Hepatocyte (in vitro differentiated cells): ENCODE measurements around the gene HHATL. TPM values are rescaled to one million over a fixed set of nuclear protein-coding genes. Genes with fewer than 3 reads are reported as not detected.

Experiments used
- DNase-seq: peaks from one replicate; pipeline ENCODE4 v3.0.0-alpha.2; 2016; ENCODE audit warnings: low spot score
- H2AFZ ChIP-seq: fragments of 200-600 bp; sonication (generic); 2 replicates; pipeline ENCODE4 v1.6.0; 2016; ENCODE audit warnings: antibody characterized with exemption, mild to moderate bottlenecking
- H3K27ac ChIP-seq: fragments of 200-600 bp; sonication (generic); 2 replicates; pipeline ENCODE4 v1.5.1; 2016; ENCODE audit warnings: mild to moderate bottlenecking
- H3K27me3 ChIP-seq: fragments of 200-600 bp; sonication (generic); 2 replicates; pipeline ENCODE4 v1.6.1; 2016
- H3K36me3 ChIP-seq: fragments of 200-600 bp; sonication (generic); replicated peaks from 2 replicates; pipeline ENCODE4 v1.5.1; 2016; ENCODE audit warnings: low read depth; ENCODE audit not compliant: insufficient read depth
- H3K4me1 ChIP-seq: fragments of 200-600 bp; sonication (generic); 2 replicates; pipeline ENCODE4 v1.5.1; 2016; ENCODE audit warnings: mild to moderate bottlenecking, moderate library complexity; ENCODE audit not compliant: insufficient read depth
- H3K4me2 ChIP-seq: fragments of 200-600 bp; sonication (generic); 2 replicates; pipeline ENCODE4 v1.6.0; 2016
- H3K4me3 ChIP-seq: fragments of 200-600 bp; sonication (generic); 2 replicates; pipeline ENCODE4 v1.5.1; 2016; ENCODE audit warnings: mild to moderate bottlenecking
- H3K79me2 ChIP-seq: fragments of 200-600 bp; sonication (generic); 2 replicates; pipeline ENCODE4 v1.6.0; 2017; ENCODE audit warnings: mild to moderate bottlenecking
- H3K9me2 ChIP-seq: fragments of 200-600 bp; sonication (generic); replicated peaks from 2 replicates; pipeline ENCODE4 v1.6.0; 2017; ENCODE audit warnings: mild to moderate bottlenecking; ENCODE audit not compliant: insufficient read depth
- H3K9me3 ChIP-seq: fragments of 200-600 bp; sonication (generic); 2 replicates; pipeline ENCODE4 v1.5.1; 2016; ENCODE audit warnings: low read depth, mild to moderate bottlenecking
- H4K20me1 ChIP-seq: fragments of 200-600 bp; sonication (generic); 2 replicates; pipeline ENCODE4 v1.6.0; 2016; ENCODE audit warnings: mild to moderate bottlenecking; ENCODE audit not compliant: insufficient read depth, poor library complexity, severe bottlenecking
- CTCF ChIP-seq: fragments of 200-600 bp; sonication (generic); IDR thresholded peaks from 2 replicates; pipeline ENCODE4 v1.5.1; 2016; ENCODE audit warnings: antibody characterized with exemption, mild to moderate bottlenecking; ENCODE audit not compliant: poor library complexity
- EZH2 ChIP-seq: fragments of 200-600 bp; sonication (generic); IDR thresholded peaks from 2 replicates; pipeline ENCODE4 v1.6.1; 2016; ENCODE audit warnings: antibody characterized with exemption, mild to moderate bottlenecking, borderline replicate concordance
- EZH2phosphoT487 ChIP-seq: fragments of 200-600 bp; sonication (generic); IDR thresholded peaks from one replicate; pipeline ENCODE4 v1.6.1; 2018; ENCODE audit warnings: antibody characterized with exemption, mild to moderate bottlenecking, low read depth, moderate library complexity; ENCODE audit not compliant: unreplicated experiment, severe bottlenecking
- WGBS: methylation state at CpG from one replicate; pipeline ENCODE4 v1.1.6; 2016; ENCODE audit warnings: low lambda C conversion rate; ENCODE audit errors: missing lambda C conversion rate; 5-methylcytosine and 5-hydroxymethylcytosine counted together
- polyA plus RNA-seq: library from polyadenylated mRNA; unstranded; fragments of >200 nt; fragmentation: Nextera tagmentation; extraction: Ambion mirVana; gene quantifications from 2 replicates; pipeline ENCODE4 v1.2.1, GENCODE V29; 2016
- total RNA-seq: library from RNA; depleted of rRNA; stranded (reverse); fragments of >200 nt; gene quantifications from 2 replicates; pipeline ENCODE4 v1.2.3, GENCODE V29; 2014

HHATL gene
- total and polyA plus RNA-seq, 2 experiments from 2014 or later: not detected

- H2AFZ ChIP-seq: no peak overlapping the region
- no peak for DNase-seq
- H3K27me3 ChIP-seq: no peaks in the 10 kb centered on the region
- WGBS: 44% methylated on average over 2 of the region's 2 CpGs
- no peak overlapping the region for H3K4me2 ChIP-seq
- H3K79me2 ChIP-seq: no peaks in the 10 kb centered on the region
- no peaks in the 10 kb centered on the region for H3K9me2 ChIP-seq
- TF ChIP-seq CTCF: no peak
- no peak for TF ChIP-seq EZH2
- no peak for TF ChIP-seq EZH2phosphoT487
- no peak overlapping the region for H3K4me3 ChIP-seq
- no peaks in the 10 kb centered on the region for H3K9me3 ChIP-seq
- H4K20me1 ChIP-seq: no peaks in the 10 kb centered on the region
- H3K36me3 ChIP-seq: no peaks in the 10 kb centered on the region
- H3K27ac ChIP-seq: no peak overlapping the region
- no peaks in the 10 kb centered on the region for H3K4me1 ChIP-seq
Observed at GRCh38 chr3:42713747-42714146, 11.1 kb upstream of the HHATL start.

- no peaks in the 10 kb centered on the region for H3K27me3 ChIP-seq
- no peaks in the 10 kb centered on the region for H3K36me3 ChIP-seq
- no peak overlapping the region for H3K4me2 ChIP-seq
- H3K4me1 ChIP-seq: no peaks in the 10 kb centered on the region
- H3K9me3 ChIP-seq: no peaks in the 10 kb centered on the region
- TF ChIP-seq CTCF (no peak), EZH2 (no peak), EZH2phosphoT487 (no peak)
- WGBS: 82% methylated on average over 5 of the region's 5 CpGs
- H3K27ac ChIP-seq: no peak overlapping the region
- no peak for DNase-seq
- no peaks in the 10 kb centered on the region for H4K20me1 ChIP-seq
- no peak overlapping the region for H3K4me3 ChIP-seq
- H3K79me2 ChIP-seq: no peaks in the 10 kb centered on the region
- no peaks in the 10 kb centered on the region for H3K9me2 ChIP-seq
- H2AFZ ChIP-seq: no peak overlapping the region
Observed at GRCh38 chr3:42712688-42713372, 10.2 kb upstream of the HHATL start.

GRCh38 chr3:42712344-42712648 is 9.7 kb upstream of the HHATL start:
- Histone ChIP-seq H4K20me1 (no peaks in the 10 kb centered on the region), H3K36me3 (no peaks in the 10 kb centered on the region), H3K27me3 (no peaks in the 10 kb centered on the region), H3K4me3 (no peak overlapping the region), H2AFZ (no peak overlapping the region), H3K9me2 (no peaks in the 10 kb centered on the region), H3K9me3 (no peaks in the 10 kb centered on the region), H3K4me1 (no peaks in the 10 kb centered on the region), H3K79me2 (no peaks in the 10 kb centered on the region), H3K27ac (no peak overlapping the region), H3K4me2 (no peak overlapping the region)
- 86% methylated on average over 4 of the region's 4 CpGs for WGBS
- no peak for DNase-seq
- no peak for TF ChIP-seq CTCF
- TF ChIP-seq EZH2: no peak
- TF ChIP-seq EZH2phosphoT487: no peak
